ENCODE measurements around the gene C11orf21. TPM values are rescaled to one million over a fixed set of nuclear protein-coding genes. Genes with fewer than 3 reads are reported as not detected.

C11orf21 gene
- polyA plus RNA-seq, 1 of the 3 experiments (the other 2 are of a cell fraction), result 0.03 TPM

DNA sequence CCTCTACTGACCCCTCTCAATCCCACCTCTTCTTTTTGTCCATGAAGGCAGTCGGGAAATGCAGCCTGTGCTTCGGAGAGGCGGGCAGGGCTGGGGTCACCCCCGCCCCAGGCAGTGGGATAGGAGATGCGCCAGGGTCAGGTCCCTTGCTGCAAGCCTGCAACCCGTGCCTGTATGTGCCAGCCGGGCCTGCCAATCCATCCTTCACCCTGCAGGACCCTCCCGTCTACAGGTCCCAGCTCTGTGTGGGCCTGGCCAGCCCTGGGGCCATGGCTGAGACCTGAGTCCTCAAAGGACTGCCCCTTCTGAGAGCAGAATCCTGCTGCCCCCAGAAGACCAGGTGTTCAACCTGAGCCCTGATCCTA lies 42.3 kb downstream of the C11orf21 start:
- CTCF ChIA-PET, result interaction anchor here (0.8 to 0.9 kb wide), 2 partner anchors 19 to 161 kb away, joined by 3 read pairs; no protein-coding TSS in a partner anchor
- WGBS (ENCODE audit: low lambda C conversion rate), result 0% methylated on average over 1 of the region's 8 CpGs
- POLR2A ChIA-PET, result no interaction called here
- TF ChIP-seq ELF1 (IDR thresholded peaks at IDR 0.05), result no peak
- TF ChIP-seq TAF1 (IDR thresholded peaks at IDR 0.05; ENCODE audit: borderline replicate concordance, low read depth, low read length), result no peak
- TF ChIP-seq JUND (IDR thresholded peaks at IDR 0.05), result no peak
- no peak for TF ChIP-seq NFIC (IDR thresholded peaks at IDR 0.05; ENCODE audit: borderline replicate concordance)
- no peak for TF ChIP-seq FOXM1 (IDR thresholded peaks at IDR 0.05; ENCODE audit: low read depth)
- TF ChIP-seq NRF1 (IDR thresholded peaks at IDR 0.05; ENCODE audit: low read depth, low read length), result no peak
- TF ChIP-seq, protein P1, sequence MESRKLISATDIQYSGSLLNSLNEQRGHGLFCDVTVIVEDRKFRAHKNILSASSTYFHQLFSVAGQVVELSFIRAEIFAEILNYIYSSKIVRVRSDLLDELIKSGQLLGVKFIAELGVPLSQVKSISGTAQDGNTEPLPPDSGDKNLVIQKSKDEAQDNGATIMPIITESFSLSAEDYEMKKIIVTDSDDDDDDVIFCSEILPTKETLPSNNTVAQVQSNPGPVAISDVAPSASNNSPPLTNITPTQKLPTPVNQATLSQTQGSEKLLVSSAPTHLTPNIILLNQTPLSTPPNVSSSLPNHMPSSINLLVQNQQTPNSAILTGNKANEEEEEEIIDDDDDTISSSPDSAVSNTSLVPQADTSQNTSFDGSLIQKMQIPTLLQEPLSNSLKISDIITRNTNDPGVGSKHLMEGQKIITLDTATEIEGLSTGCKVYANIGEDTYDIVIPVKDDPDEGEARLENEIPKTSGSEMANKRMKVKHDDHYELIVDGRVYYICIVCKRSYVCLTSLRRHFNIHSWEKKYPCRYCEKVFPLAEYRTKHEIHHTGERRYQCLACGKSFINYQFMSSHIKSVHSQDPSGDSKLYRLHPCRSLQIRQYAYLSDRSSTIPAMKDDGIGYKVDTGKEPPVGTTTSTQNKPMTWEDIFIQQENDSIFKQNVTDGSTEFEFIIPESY (IDR thresholded peaks at IDR 0.05; ENCODE audit: borderline replicate concordance, low read depth), result no peak
- TF ChIP-seq EP300 (IDR thresholded peaks at IDR 0.05; ENCODE audit: borderline replicate concordance in 1 of 2, low read depth in 1 of 2, low read length in 1 of 2), result no peak
- no peak for TF ChIP-seq YY1 (IDR thresholded peaks at IDR 0.05; ENCODE audit: low read depth)
- no peak for TF ChIP-seq FOXJ3 (CRISPR knock-in tag; IDR thresholded peaks at IDR 0.05)
- Histone ChIP-seq H3K27me3 (ENCODE audit: insufficient read depth) (no peaks in the 10 kb centered on the region), H3K79me2 (ENCODE audit: insufficient read depth) (no peaks in the 10 kb centered on the region), H3K4me3 (ENCODE audit: low read depth in 2 of 2, low read length in 1 of 2) (no peak overlapping the region), H3K4me1 (ENCODE audit: control insufficient read depth in 1 of 2, insufficient read depth in 2 of 2, low read depth in 1 of 2, low read length in 1 of 2) (no peaks in the 10 kb centered on the region), H3K4me2 (no peak overlapping the region), H4K20me1 (ENCODE audit: insufficient read depth) (no peaks in the 10 kb centered on the region), H3K36me3 (replicated peaks in 1 of 2; ENCODE audit: control insufficient read depth in 1 of 2, insufficient read depth in 2 of 2, low read length in 1 of 2) (no peaks in the 10 kb centered on the region), H3F3A (replicated peaks; ENCODE audit: insufficient read depth) (no peaks in the 10 kb centered on the region), H3K9me3 (no peaks in the 10 kb centered on the region), H3K27ac (ENCODE audit: low read depth in 2 of 2, low read length in 1 of 2) (no peak overlapping the region), H3K9me2 (no peaks in the 10 kb centered on the region), H2AFZ (ENCODE audit: low read depth) (no peak overlapping the region), H3K9ac (no peak overlapping the region)
- no peak for DNase-seq

DNA sequence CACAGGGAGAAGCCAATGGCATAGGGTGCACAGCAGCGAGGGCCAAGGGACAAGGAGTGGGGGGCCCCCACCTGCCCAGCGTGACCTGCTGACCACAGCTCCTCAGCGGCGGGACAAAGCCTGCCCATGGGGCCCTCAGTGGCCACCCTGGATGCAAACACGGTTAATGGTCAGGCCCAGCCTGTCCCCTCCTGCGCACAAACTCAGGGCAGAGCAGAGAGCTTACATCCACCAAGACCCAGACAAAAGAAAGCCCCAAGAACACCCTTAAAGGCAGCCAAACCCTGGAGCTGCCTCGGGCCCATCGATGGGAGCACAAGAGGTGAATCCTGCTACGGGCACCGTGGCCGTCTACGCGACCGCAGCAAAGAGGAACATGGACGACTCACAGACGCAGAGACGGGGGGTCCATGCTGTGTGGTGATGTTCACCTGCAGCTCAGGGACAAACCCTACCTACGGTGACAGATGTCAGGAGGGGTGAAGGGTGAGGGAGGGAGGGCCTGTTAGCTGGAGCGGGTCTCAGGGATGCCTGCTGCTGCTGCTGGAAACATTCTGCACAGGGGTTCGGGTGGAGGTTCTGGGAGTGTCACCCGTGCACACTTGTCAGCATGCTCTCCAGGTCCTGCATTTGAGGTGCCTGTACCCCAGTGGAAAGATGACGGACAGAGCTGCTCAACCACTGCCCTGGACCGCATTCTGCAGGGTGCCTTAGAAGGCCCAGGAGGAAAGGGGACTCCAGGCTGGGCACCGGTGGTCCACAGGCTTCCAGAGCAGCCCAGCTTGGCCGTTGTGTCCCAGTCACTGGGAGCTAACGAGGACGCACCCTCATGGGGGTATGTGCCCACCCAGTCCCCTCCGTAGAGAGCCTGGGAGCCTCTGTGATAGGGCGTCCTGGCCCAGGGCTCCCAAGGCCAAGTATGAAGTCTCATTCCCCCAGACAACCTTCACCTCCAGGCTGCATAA lies 42.9 kb downstream of the C11orf21 start:
- H3F3A ChIP-seq (replicated peaks; ENCODE audit: insufficient read depth), result no peaks in the 10 kb centered on the region
- no peak overlapping the region for H3K9ac ChIP-seq
- POLR2A ChIA-PET, result no interaction called here
- no peaks in the 10 kb centered on the region for H3K9me2 ChIP-seq
- 40% methylated on average over 3 of the region's 29 CpGs for WGBS (ENCODE audit: low lambda C conversion rate)
- CTCF ChIA-PET, result interaction anchor here (0.9 to 1.5 kb wide), 2 partner anchors 18 to 162 kb away, joined by 3 to 4 read pairs; no protein-coding TSS in a partner anchor
- no peaks in the 10 kb centered on the region for H3K4me1 ChIP-seq (ENCODE audit: control insufficient read depth in 1 of 2, insufficient read depth in 2 of 2, low read depth in 1 of 2, low read length in 1 of 2)
- H3K36me3 ChIP-seq (replicated peaks in 1 of 2; ENCODE audit: control insufficient read depth in 1 of 2, insufficient read depth in 2 of 2, low read length in 1 of 2), result no peaks in the 10 kb centered on the region
- no peak overlapping the region for H3K27ac ChIP-seq (ENCODE audit: low read depth in 2 of 2, low read length in 1 of 2)
- H3K4me3 ChIP-seq (ENCODE audit: low read depth in 2 of 2, low read length in 1 of 2), result no peak overlapping the region
- no peaks in the 10 kb centered on the region for H4K20me1 ChIP-seq (ENCODE audit: insufficient read depth)
- no peaks in the 10 kb centered on the region for H3K79me2 ChIP-seq (ENCODE audit: insufficient read depth)
- TF ChIP-seq SMC3 (IDR thresholded peaks at IDR 0.05; ENCODE audit: low read depth, low read length) (no peak), RFX5 (IDR thresholded peaks at IDR 0.05; ENCODE audit: low read length) (no peak), YY1 (IDR thresholded peaks at IDR 0.05; ENCODE audit: low read depth) (no peak), RCOR1 (IDR thresholded peaks at IDR 0.05; ENCODE audit: low read length) (no peak), GATA2 (CRISPR knock-in tag; IDR thresholded peaks at IDR 0.05) (no peak)
- TF ChIP-seq, protein P2, sequence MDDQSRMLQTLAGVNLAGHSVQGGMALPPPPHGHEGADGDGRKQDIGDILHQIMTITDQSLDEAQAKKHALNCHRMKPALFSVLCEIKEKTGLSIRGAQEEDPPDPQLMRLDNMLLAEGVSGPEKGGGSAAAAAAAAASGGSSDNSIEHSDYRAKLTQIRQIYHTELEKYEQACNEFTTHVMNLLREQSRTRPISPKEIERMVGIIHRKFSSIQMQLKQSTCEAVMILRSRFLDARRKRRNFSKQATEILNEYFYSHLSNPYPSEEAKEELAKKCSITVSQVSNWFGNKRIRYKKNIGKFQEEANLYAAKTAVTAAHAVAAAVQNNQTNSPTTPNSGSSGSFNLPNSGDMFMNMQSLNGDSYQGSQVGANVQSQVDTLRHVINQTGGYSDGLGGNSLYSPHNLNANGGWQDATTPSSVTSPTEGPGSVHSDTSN (IDR thresholded peaks at IDR 0.05), result no peak
- TF ChIP-seq, protein P3, sequence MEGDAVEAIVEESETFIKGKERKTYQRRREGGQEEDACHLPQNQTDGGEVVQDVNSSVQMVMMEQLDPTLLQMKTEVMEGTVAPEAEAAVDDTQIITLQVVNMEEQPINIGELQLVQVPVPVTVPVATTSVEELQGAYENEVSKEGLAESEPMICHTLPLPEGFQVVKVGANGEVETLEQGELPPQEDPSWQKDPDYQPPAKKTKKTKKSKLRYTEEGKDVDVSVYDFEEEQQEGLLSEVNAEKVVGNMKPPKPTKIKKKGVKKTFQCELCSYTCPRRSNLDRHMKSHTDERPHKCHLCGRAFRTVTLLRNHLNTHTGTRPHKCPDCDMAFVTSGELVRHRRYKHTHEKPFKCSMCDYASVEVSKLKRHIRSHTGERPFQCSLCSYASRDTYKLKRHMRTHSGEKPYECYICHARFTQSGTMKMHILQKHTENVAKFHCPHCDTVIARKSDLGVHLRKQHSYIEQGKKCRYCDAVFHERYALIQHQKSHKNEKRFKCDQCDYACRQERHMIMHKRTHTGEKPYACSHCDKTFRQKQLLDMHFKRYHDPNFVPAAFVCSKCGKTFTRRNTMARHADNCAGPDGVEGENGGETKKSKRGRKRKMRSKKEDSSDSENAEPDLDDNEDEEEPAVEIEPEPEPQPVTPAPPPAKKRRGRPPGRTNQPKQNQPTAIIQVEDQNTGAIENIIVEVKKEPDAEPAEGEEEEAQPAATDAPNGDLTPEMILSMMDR (IDR thresholded peaks at IDR 0.05), result no peak
- H3K4me2 ChIP-seq, result no peak overlapping the region
- H3K9me3 ChIP-seq, result no peaks in the 10 kb centered on the region
- DNase-seq, result no peak
- H2AFZ ChIP-seq (ENCODE audit: low read depth), result no peak overlapping the region
- H3K27me3 ChIP-seq (ENCODE audit: insufficient read depth), result no peaks in the 10 kb centered on the region
